Left lung (tissue), 10 donors: Measurements from ENCODE around the gene LCMT1. TPM values are rescaled to one million over a fixed set of nuclear protein-coding genes. Genes with fewer than 3 reads are reported as not detected.

ENCODE experiments used
- ATAC-seq: fragments of 200-7000 bp; cut with Tn5 transposase; one replicate; pipeline ENCODE4 v1.9.1; 2020; ENCODE audit warnings: moderate library complexity
- DNase-seq, 4 donors: peaks; one replicate each; pipeline ENCODE4 v3.0.0-alpha.2; 2013 to 2020
- H3K27ac ChIP-seq, 2 donors: fragments of 200-600 bp; sonication (generic) in 1 of 2; one replicate each; pipeline versions ENCODE4 v1.5.0 to v1.8.0; 2020 to 2021
- H3K27me3 ChIP-seq, 2 donors: fragments of 200-600 bp; sonication (generic) in 1 of 2; one replicate each; pipeline versions ENCODE4 v1.5.0 to v1.8.0; 2020 to 2021
- H3K36me3 ChIP-seq, 2 donors: fragments of 200-600 bp; sonication (generic) in 1 of 2; one replicate each; pipeline versions ENCODE4 v1.5.0 to v1.8.0; 2020 to 2021
- H3K4me1 ChIP-seq, 2 donors: fragments of 200-600 bp; one replicate each; pipeline ENCODE4 v1.8.0; 2021
- H3K4me3 ChIP-seq, 2 donors: fragments of 200-600 bp; sonication (generic) in 1 of 2; one replicate each; pipeline versions ENCODE4 v1.5.0 to v1.8.0; 2020 to 2021; ENCODE audit warnings: mild to moderate bottlenecking in 1 of 2
- H3K9me3 ChIP-seq, 2 donors: fragments of 200-600 bp; sonication (generic) in 1 of 2; one replicate each; pipeline versions ENCODE4 v1.5.0 to v1.8.0; 2020 to 2021
- CTCF ChIP-seq, 2 donors: fragments of 200-600 bp; sonication (generic) in 1 of 2; IDR thresholded peaks; one replicate each; pipeline versions ENCODE4 v1.5.0 to v1.8.0; 2021; ENCODE audit warnings: antibody characterized with exemption in 2 of 2
- intact Hi-C, 2 donors: fragments of 100-400 bp; cut with DNase I; formaldehyde crosslinking; loops; one replicate each; pipeline versions ENCODE4 v1.11.2 to v1.14.2; 2022
- polyA plus RNA-seq, 6 donors: library from polyadenylated mRNA; unstranded; fragments of 120-200 nt; gene quantifications; one replicate each; pipeline ENCODE4 v1.2.1, GENCODE V29; 2013; ENCODE audit not compliant: insufficient read length in 6 of 6
- total RNA-seq, 2 donors: library from RNA; stranded (reverse); fragmentation: NEBNext Ultra II Directional; extraction: Animal tissue kit (Norgen Biotek cat#: 25700); gene quantifications; one replicate each; pipeline ENCODE4 v1.2.1, GENCODE V29; 2021
- donor health status: DM: no; HTN: yes; CAD: no.
- donor health status: DM: no; HTN: no; CAD: no.

The LCMT1 gene
- total and polyA plus RNA-seq, 8 donors: 25.6 to 58.4 (median 54.2) TPM

GRCh38 chr16:25064937-25065336 lies 46.6 kb upstream of the LCMT1 start:
- Histone ChIP-seq H3K27me3 (no peaks in the 10 kb centered on the region), H3K36me3 (no peaks in the 10 kb centered on the region), H3K27ac (no peak overlapping the region), H3K9me3 (no peaks in the 10 kb centered on the region), H3K4me3 (no peak overlapping the region), H3K4me1 (peaks cover 0 to 11% of the 10 kb centered on the region in 2 donors)
- no peak for ATAC-seq
- intact Hi-C loops: no loop called here
- no peak for DNase-seq
- no peak for TF ChIP-seq CTCF (IDR thresholded peaks at IDR 0.05)

- Histone ChIP-seq H3K4me1 (peaks cover 0 to 11% of the 10 kb centered on the region in 2 donors), H3K9me3 (no peaks in the 10 kb centered on the region), H3K27me3 (no peaks in the 10 kb centered on the region), H3K4me3 (no peak overlapping the region), H3K27ac (peak overlapping the region in 1 of 2 donors; percentile 88), H3K36me3 (no peaks in the 10 kb centered on the region)
- no peak for ATAC-seq
- intact Hi-C loops: no loop called here
- DNase-seq: no peak
- no peak for TF ChIP-seq CTCF (IDR thresholded peaks at IDR 0.05)
Measured at GRCh38 chr16:25065899-25066298, 45.6 kb upstream of the LCMT1 start.

GRCh38 chr16:25066426-25066746 lies 45.2 kb upstream of the LCMT1 start:
- no peaks in the 10 kb centered on the region for H3K36me3 ChIP-seq
- ATAC-seq (no peak), DNase-seq (no peak)
- peak overlapping the region; percentile 66 to 87 for H3K4me3 ChIP-seq
- no peak for TF ChIP-seq CTCF (IDR thresholded peaks at IDR 0.05)
- no peaks in the 10 kb centered on the region for H3K27me3 ChIP-seq
- peaks cover 0 to 9% of the 10 kb centered on the region in 2 donors for H3K4me1 ChIP-seq
- no peaks in the 10 kb centered on the region for H3K9me3 ChIP-seq
- peak overlapping the region; percentile 82 to 88 for H3K27ac ChIP-seq
- intact Hi-C loops: no loop called here

GRCh38 chr16:25066747-25067631 lies 44.6 kb upstream of the LCMT1 start:
- no peaks in the 10 kb centered on the region for H3K27me3 ChIP-seq
- H3K4me1 ChIP-seq: peaks cover 0 to 7% of the 10 kb centered on the region in 2 donors
- no peaks in the 10 kb centered on the region for H3K9me3 ChIP-seq
- H3K27ac ChIP-seq: peak overlapping the region; percentile 82 to 88
- DNase-seq: peak; percentile 73 to 96 (median 86)
- ATAC-seq: peak; percentile 100
- no peaks in the 10 kb centered on the region for H3K36me3 ChIP-seq
- no peak for TF ChIP-seq CTCF (IDR thresholded peaks at IDR 0.05)
- H3K4me3 ChIP-seq: peak overlapping the region; percentile 66 to 87
- intact Hi-C loops: no loop called here

- TF ChIP-seq CTCF (IDR thresholded peaks at IDR 0.05): no peak
- intact Hi-C loops: no loop called here
- ATAC-seq (no peak), DNase-seq (no peak)
- Histone ChIP-seq H3K27me3 (no peaks in the 10 kb centered on the region), H3K4me1 (no peaks in the 10 kb centered on the region), H3K27ac (no peak overlapping the region), H3K4me3 (no peak overlapping the region), H3K36me3 (no peaks in the 10 kb centered on the region), H3K9me3 (no peaks in the 10 kb centered on the region)
Measured at GRCh38 chr16:25073854-25074253, 37.7 kb upstream of the LCMT1 start.
